ENCODE data around the gene ZNF362. TPM values are rescaled to one million over a fixed set of nuclear protein-coding genes. Genes with fewer than 3 reads are reported as not detected.

Gene ZNF362
- total and polyA plus RNA-seq, 2 experiments from 2014 or later: 22.5 to 55.0 TPM

DNA sequence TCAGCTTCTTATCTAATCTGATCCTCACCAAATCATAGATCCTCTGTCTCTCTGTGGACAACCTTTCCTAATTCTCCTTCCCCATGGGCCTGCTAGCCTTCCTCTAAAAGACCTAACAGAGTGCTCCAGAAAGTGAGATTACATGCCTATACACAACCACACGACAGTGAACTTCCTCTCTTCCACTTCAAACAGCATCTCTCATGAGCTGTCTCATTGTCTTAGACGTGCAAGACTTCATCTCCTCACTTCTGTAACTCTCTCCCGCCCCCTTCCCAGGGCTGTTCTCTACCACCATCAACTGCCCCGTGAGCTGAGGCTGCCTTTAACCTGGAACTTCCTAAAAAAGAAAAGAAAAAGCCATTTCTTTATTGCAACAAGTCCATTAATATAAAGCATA, 78.7 kb downstream of the ZNF362 start:
- Histone ChIP-seq H2AFZ (no peak overlapping the region), H3K4me2 (no peak overlapping the region), H3K27ac (no peak overlapping the region), H4K20me1 (ENCODE audit: insufficient read depth, poor library complexity, severe bottlenecking) (peaks cover 76% of the 10 kb centered on the region), H3K27me3 (no peaks in the 10 kb centered on the region), H3K4me3 (no peak overlapping the region), H3K9me2 (replicated peaks; ENCODE audit: insufficient read depth) (no peaks in the 10 kb centered on the region), H3K4me1 (ENCODE audit: insufficient read depth) (peaks cover 47% of the 10 kb centered on the region), H3K79me2 (peaks cover 93% of the 10 kb centered on the region), H3K9me3 (ENCODE audit: low read depth) (no peaks in the 10 kb centered on the region), H3K36me3 (replicated peaks; ENCODE audit: insufficient read depth, low read depth) (no peaks in the 10 kb centered on the region)
- TF ChIP-seq EZH2 (IDR thresholded peaks at IDR 0.05; ENCODE audit: borderline replicate concordance): no peak
- TF ChIP-seq EZH2phosphoT487 (IDR thresholded peaks at IDR 0.05; ENCODE audit: low read depth, severe bottlenecking, unreplicated experiment): no peak
- TF ChIP-seq, protein P1, sequence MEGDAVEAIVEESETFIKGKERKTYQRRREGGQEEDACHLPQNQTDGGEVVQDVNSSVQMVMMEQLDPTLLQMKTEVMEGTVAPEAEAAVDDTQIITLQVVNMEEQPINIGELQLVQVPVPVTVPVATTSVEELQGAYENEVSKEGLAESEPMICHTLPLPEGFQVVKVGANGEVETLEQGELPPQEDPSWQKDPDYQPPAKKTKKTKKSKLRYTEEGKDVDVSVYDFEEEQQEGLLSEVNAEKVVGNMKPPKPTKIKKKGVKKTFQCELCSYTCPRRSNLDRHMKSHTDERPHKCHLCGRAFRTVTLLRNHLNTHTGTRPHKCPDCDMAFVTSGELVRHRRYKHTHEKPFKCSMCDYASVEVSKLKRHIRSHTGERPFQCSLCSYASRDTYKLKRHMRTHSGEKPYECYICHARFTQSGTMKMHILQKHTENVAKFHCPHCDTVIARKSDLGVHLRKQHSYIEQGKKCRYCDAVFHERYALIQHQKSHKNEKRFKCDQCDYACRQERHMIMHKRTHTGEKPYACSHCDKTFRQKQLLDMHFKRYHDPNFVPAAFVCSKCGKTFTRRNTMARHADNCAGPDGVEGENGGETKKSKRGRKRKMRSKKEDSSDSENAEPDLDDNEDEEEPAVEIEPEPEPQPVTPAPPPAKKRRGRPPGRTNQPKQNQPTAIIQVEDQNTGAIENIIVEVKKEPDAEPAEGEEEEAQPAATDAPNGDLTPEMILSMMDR (IDR thresholded peaks at IDR 0.05; ENCODE audit: poor library complexity): no peak
- 73% methylated on average over 4 of the region's 4 CpGs for WGBS (ENCODE audit: low lambda C conversion rate, missing lambda C conversion rate)
- no peak for DNase-seq (ENCODE audit: low spot score)

DNA sequence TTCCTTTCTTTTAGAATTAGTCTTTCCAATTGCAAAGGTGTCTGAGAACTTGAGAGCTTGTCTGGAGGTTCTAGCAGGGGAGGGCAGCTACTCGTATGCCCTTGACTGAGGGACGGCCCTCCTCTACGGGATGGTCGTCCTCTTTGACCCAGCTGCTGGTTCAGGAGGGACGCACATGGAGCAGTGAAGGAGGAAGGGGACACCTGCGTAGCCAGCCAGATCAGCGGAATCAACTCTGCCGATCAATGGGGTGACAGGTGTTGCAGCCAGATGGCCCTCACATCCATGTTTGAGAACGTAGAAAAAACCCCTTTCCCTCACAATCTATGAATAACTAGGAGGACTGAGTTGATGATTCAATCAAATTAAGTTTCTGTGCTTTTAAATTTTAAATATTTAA, 80.3 kb downstream of the ZNF362 start:
- DNase-seq (ENCODE audit: low spot score): no peak
- Histone ChIP-seq H3K9me2 (replicated peaks; ENCODE audit: insufficient read depth) (no peaks in the 10 kb centered on the region), H4K20me1 (ENCODE audit: insufficient read depth, poor library complexity, severe bottlenecking) (peaks cover 89% of the 10 kb centered on the region), H3K4me3 (no peak overlapping the region), H3K27me3 (no peaks in the 10 kb centered on the region), H3K36me3 (replicated peaks; ENCODE audit: insufficient read depth, low read depth) (no peaks in the 10 kb centered on the region), H3K4me2 (no peak overlapping the region), H3K4me1 (ENCODE audit: insufficient read depth) (peaks cover 62% of the 10 kb centered on the region), H3K27ac (peak overlapping the region; percentile 97), H3K9me3 (ENCODE audit: low read depth) (no peaks in the 10 kb centered on the region), H3K79me2 (peaks cover 98% of the 10 kb centered on the region), H2AFZ (no peak overlapping the region)
- TF ChIP-seq, protein P1 (IDR thresholded peaks at IDR 0.05; ENCODE audit: poor library complexity): no peak
- TF ChIP-seq EZH2phosphoT487 (IDR thresholded peaks at IDR 0.05; ENCODE audit: low read depth, severe bottlenecking, unreplicated experiment): no peak
- no peak for TF ChIP-seq EZH2 (IDR thresholded peaks at IDR 0.05; ENCODE audit: borderline replicate concordance)
- 81% methylated on average over 9 of the region's 9 CpGs for WGBS (ENCODE audit: low lambda C conversion rate, missing lambda C conversion rate)

DNA sequence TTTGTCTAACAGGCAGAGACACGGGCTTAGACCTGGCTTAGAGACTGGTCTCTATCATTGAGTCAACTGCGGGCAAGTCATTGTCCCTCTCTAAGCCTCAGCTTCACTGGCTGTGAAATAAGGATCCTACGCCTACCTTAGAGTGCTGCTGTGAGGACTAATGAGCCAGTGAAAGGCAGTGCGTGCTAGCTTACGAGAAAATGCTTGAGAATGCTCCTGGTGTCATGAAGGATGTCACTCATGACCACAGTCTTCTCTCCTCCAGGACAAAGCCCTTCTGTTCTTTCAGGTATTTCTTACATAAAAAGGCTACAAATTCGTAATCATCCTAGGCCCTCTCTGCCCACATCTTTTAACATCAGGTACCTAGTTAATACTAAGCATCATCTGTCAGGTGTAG, 81.1 kb downstream of the ZNF362 start:
- Histone ChIP-seq H4K20me1 (ENCODE audit: insufficient read depth, poor library complexity, severe bottlenecking) (peaks cover 86% of the 10 kb centered on the region), H3K79me2 (peaks cover 95% of the 10 kb centered on the region), H3K9me2 (replicated peaks; ENCODE audit: insufficient read depth) (no peaks in the 10 kb centered on the region), H3K27ac (peak overlapping the region; percentile 97), H3K4me3 (no peak overlapping the region), H3K36me3 (replicated peaks; ENCODE audit: insufficient read depth, low read depth) (no peaks in the 10 kb centered on the region), H3K4me1 (ENCODE audit: insufficient read depth) (peaks cover 71% of the 10 kb centered on the region), H3K4me2 (peak overlapping the region; percentile 70), H3K27me3 (no peaks in the 10 kb centered on the region), H2AFZ (no peak overlapping the region), H3K9me3 (ENCODE audit: low read depth) (no peaks in the 10 kb centered on the region)
- 80% methylated on average over 6 of the region's 6 CpGs for WGBS (ENCODE audit: low lambda C conversion rate, missing lambda C conversion rate)
- TF ChIP-seq, protein P1 (IDR thresholded peaks at IDR 0.05; ENCODE audit: poor library complexity): no peak
- no peak for TF ChIP-seq EZH2 (IDR thresholded peaks at IDR 0.05; ENCODE audit: borderline replicate concordance)
- DNase-seq (ENCODE audit: low spot score): no peak

DNA sequence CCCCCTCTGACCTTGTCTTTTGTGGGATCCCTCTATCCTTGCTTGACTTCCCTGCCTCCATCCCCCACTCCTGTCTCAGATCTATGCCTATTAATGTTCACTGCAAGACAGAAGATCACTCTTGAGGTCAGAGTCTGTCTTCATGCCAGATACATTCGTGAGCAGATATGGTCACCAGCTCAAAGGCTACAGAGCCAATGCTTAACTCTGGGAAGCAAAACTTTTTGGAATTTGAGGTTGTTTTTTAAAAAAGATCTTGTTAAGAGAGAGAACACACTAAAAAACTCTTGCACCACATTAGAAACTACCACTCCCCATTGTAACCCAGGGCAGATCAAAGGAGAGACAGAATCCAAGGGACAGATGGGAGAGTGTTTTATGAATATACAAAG, 81.8 kb downstream of the ZNF362 start:
- Histone ChIP-seq H3K27me3 (no peaks in the 10 kb centered on the region), H4K20me1 (ENCODE audit: insufficient read depth, poor library complexity, severe bottlenecking) (peaks cover 86% of the 10 kb centered on the region), H3K36me3 (replicated peaks; ENCODE audit: insufficient read depth, low read depth) (no peaks in the 10 kb centered on the region), H3K9me3 (ENCODE audit: low read depth) (no peaks in the 10 kb centered on the region), H3K4me1 (ENCODE audit: insufficient read depth) (peaks cover 77% of the 10 kb centered on the region), H3K4me2 (peak overlapping the region; percentile 70), H3K27ac (peak overlapping the region; percentile 97), H3K9me2 (replicated peaks; ENCODE audit: insufficient read depth) (no peaks in the 10 kb centered on the region), H2AFZ (no peak overlapping the region), H3K4me3 (no peak overlapping the region), H3K79me2 (peaks cover 94% of the 10 kb centered on the region)
- 53% methylated on average over 1 of the region's 1 CpG for WGBS (ENCODE audit: low lambda C conversion rate, missing lambda C conversion rate)
- TF ChIP-seq, protein P1 (IDR thresholded peaks at IDR 0.05; ENCODE audit: poor library complexity): no peak
- TF ChIP-seq EZH2 (IDR thresholded peaks at IDR 0.05; ENCODE audit: borderline replicate concordance): no peak
- no peak for TF ChIP-seq EZH2phosphoT487 (IDR thresholded peaks at IDR 0.05; ENCODE audit: low read depth, severe bottlenecking, unreplicated experiment)
- DNase-seq (ENCODE audit: low spot score): no peak

Data from hepatocyte (in vitro differentiated cells).